ENCODE results near the gene NTSR1.

The NTSR1 gene

GRCh38 chr20:62788607-62789006, 80.0 kb downstream of the NTSR1 start:
- no peak for DNase-seq (ENCODE audit: low spot score)

- no peak for DNase-seq (ENCODE audit: low spot score)
These were observed 81.4 kb downstream of the NTSR1 start for GRCh38 chr20:62790075-62790474.

GRCh38 chr20:62791301-62792181, 82.9 kb downstream of the NTSR1 start:
- DNase-seq (ENCODE audit: low spot score): peak; percentile 88

- DNase-seq (ENCODE audit: low spot score): no peak
These were observed 83.7 kb downstream of the NTSR1 start for GRCh38 chr20:62792182-62792939.

GRCh38 chr20:62792940-62793756, 84.5 kb downstream of the NTSR1 start:
- DNase-seq (ENCODE audit: low spot score): no peak

- DNase-seq (ENCODE audit: low spot score): no peak
These were observed 85.0 kb downstream of the NTSR1 start for GRCh38 chr20:62793757-62794006.

- peak; percentile 92 for DNase-seq (ENCODE audit: low spot score)
These were observed 85.5 kb downstream of the NTSR1 start for GRCh38 chr20:62794007-62794724.

GRCh38 chr20:62795023-62795761, 86.6 kb downstream of the NTSR1 start:
- no peak for DNase-seq (ENCODE audit: low spot score)

- no peak for DNase-seq (ENCODE audit: low spot score)
These were observed 88.3 kb downstream of the NTSR1 start for GRCh38 chr20:62796699-62797491.

- no peak for DNase-seq (ENCODE audit: low spot score)
These were observed 89.3 kb downstream of the NTSR1 start for GRCh38 chr20:62797671-62798532.

GRCh38 chr20:62799036-62799435, 90.4 kb downstream of the NTSR1 start:
- DNase-seq (ENCODE audit: low spot score): no peak

- DNase-seq (ENCODE audit: low spot score): no peak
These were observed 90.8 kb downstream of the NTSR1 start for GRCh38 chr20:62799459-62799858.

- no peak for DNase-seq (ENCODE audit: low spot score)
These were observed 91.2 kb downstream of the NTSR1 start for GRCh38 chr20:62799873-62800272.

GRCh38 chr20:62800314-62801259, 92.0 kb downstream of the NTSR1 start:
- no peak for DNase-seq (ENCODE audit: low spot score)

- DNase-seq (ENCODE audit: low spot score): no peak
These were observed 92.8 kb downstream of the NTSR1 start for GRCh38 chr20:62801284-62802010.

GRCh38 chr20:62802026-62802712, 93.5 kb downstream of the NTSR1 start:
- DNase-seq (ENCODE audit: low spot score): no peak

GRCh38 chr20:62804021-62804626, 95.5 kb downstream of the NTSR1 start:
- DNase-seq (ENCODE audit: low spot score): no peak

Data from kidney capillary endothelial cell (primary cell).